Upper lobe of left lung (tissue), 6 donors: ENCODE results near the gene RBBP4. TPM values are rescaled to one million over a fixed set of nuclear protein-coding genes. Genes with fewer than 3 reads are reported as not detected.

Source experiments
- ATAC-seq, 2 donors: fragments of 200-7000 bp; cut with Tn5 transposase; one replicate each; pipeline ENCODE4 v1.9.1; 2022; ENCODE audit warnings: mild to moderate bottlenecking in 2 of 2, moderate library complexity in 2 of 2; ENCODE audit not compliant: low FRiP score in 2 of 2
- DNase-seq, 2 donors: peaks; one replicate each; pipeline ENCODE4 v3.0.0-alpha.2; 2019 to 2020
- H3K27ac ChIP-seq, 4 donors: fragments of 200-600 bp; sonication (generic); one replicate each; pipeline ENCODE4 v1.5.1; 2016 to 2019
- H3K27me3 ChIP-seq, 4 donors: fragments of 200-600 bp; sonication (generic); one replicate each; pipeline ENCODE4 v1.5.1; 2017 to 2019
- H3K36me3 ChIP-seq, 4 donors: fragments of 200-600 bp; sonication (generic); one replicate each; pipeline ENCODE4 v1.5.1; 2016 to 2019
- H3K4me1 ChIP-seq, 4 donors: fragments of 200-600 bp; sonication (generic); one replicate each; pipeline ENCODE4 v1.5.1; 2018 to 2019
- H3K4me3 ChIP-seq, 4 donors: fragments of 200-600 bp; sonication (generic); one replicate each; pipeline ENCODE4 v1.5.1; 2017 to 2019; ENCODE audit warnings: mild to moderate bottlenecking in 2 of 4, moderate library complexity in 1 of 4
- H3K9me3 ChIP-seq, 4 donors: fragments of 200-600 bp; sonication (generic); one replicate each; pipeline ENCODE4 v1.5.1; 2018 to 2019
- EP300 ChIP-seq, 4 donors: sonication (generic); formaldehyde crosslinking; IDR thresholded peaks; one replicate each; pipeline ENCODE4 v1.5.1; 2017; ENCODE audit warnings: antibody characterized with exemption in 4 of 4, control low read depth in 2 of 4
- POLR2A ChIP-seq, 4 donors: fragments of 450-650 bp; IDR thresholded peaks; one replicate each; pipeline ENCODE4 v1.5.1; 2016 to 2017; ENCODE audit warnings: antibody characterized with exemption in 4 of 4, mild to moderate bottlenecking in 2 of 4
- POLR2AphosphoS5 ChIP-seq, 2 donors: sonication (generic); formaldehyde crosslinking; IDR thresholded peaks; one replicate each; pipeline ENCODE4 v1.5.1; 2017; ENCODE audit warnings: antibody characterized with exemption in 2 of 2
- WGBS, 2 donors: methylation state at CpG; one replicate each; pipeline ENCODE4 v1.1.5; 2017 to 2018; 5-methylcytosine and 5-hydroxymethylcytosine counted together
- total RNA-seq, 6 donors: library from RNA; depleted of rRNA in 4 of 6; stranded (reverse); fragments of >200 nt in 4 of 6; gene quantifications; one replicate each; pipeline versions ENCODE4 v1.1.0 to v1.2.1, GENCODE V29; 2016 to 2021
- TF ChIP-seq, protein P1 (sequence below), 6 experiments: fragments of 450-650 bp in 4 of 6; fragments of 200-600 bp in 2 of 6; sonication (generic) in 2 of 6; IDR thresholded peaks; one replicate each; pipeline ENCODE4 v1.5.1; 2016 to 2019; ENCODE audit warnings: antibody characterized with exemption in 6 of 6
- donor health status: DM: no; HTN: no; CAD: no; lungs with moderate emphysema.
- donor health status: DM: no; HTN: yes; CAD: no; lungs with severe emphysema.

Gene RBBP4
- 100 to 1,000 TPM in 5 of 6 donors, 10 to 100 TPM in 1; 72.8 to 161 (median 131) TPM for total RNA-seq

DNA sequence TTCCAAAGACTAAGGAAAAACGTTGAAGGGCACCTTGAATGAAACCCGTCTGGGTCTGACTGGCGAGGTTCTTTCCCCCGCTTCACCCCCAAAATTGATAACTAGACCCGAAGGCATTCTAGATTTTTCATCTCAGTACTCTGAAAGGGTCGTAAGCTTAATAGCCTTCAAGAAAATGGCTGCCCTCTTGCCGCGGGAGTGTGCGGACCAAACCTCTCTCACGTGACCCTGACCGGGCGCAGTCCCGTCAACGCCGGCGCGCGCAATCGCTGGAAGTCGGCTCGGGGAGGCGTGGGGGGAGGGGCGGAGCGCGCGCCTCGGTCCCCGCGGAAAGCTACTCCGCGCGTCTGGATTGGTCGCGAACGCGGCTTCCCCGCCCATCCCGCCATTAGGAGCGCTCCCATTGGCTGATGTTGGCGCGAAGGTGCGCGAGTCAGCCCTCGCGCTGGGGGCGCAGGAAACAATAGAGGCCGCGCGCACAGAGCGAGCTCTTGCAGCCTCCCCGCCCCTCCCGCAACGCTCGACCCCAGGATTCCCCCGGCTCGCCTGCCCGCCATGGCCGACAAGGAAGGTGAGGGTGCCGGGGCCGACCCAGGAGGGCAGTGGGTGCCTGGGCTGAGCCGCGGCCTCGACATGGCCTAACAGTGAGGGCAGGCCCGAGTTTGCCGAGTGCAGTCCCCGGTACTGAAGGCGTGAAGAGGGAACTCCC lies at the start of gene RBBP4:
Gene RBBP4 (plus strand): TSS at position 457 of the 709 bp plus-strand sequence. CDS start 99 bp downstream, at position 556.
- no peaks in the 10 kb centered on the region for H3K27me3 ChIP-seq
- no peak for TF ChIP-seq EP300 (IDR thresholded peaks at IDR 0.05)
- peak in 3 of 4 donors; percentile 78 to 91 (median 80) for TF ChIP-seq POLR2A (IDR thresholded peaks at IDR 0.05)
- TF ChIP-seq POLR2AphosphoS5 (IDR thresholded peaks at IDR 0.05), result peak; percentile 83 to 94
- TF ChIP-seq, protein P1, sequence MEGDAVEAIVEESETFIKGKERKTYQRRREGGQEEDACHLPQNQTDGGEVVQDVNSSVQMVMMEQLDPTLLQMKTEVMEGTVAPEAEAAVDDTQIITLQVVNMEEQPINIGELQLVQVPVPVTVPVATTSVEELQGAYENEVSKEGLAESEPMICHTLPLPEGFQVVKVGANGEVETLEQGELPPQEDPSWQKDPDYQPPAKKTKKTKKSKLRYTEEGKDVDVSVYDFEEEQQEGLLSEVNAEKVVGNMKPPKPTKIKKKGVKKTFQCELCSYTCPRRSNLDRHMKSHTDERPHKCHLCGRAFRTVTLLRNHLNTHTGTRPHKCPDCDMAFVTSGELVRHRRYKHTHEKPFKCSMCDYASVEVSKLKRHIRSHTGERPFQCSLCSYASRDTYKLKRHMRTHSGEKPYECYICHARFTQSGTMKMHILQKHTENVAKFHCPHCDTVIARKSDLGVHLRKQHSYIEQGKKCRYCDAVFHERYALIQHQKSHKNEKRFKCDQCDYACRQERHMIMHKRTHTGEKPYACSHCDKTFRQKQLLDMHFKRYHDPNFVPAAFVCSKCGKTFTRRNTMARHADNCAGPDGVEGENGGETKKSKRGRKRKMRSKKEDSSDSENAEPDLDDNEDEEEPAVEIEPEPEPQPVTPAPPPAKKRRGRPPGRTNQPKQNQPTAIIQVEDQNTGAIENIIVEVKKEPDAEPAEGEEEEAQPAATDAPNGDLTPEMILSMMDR (IDR thresholded peaks at IDR 0.05), result peak in 5 of 6 experiments; percentile 13 to 44 (median 27)
- no peaks in the 10 kb centered on the region for H3K9me3 ChIP-seq
- peak; percentile 98 to 99 for ATAC-seq
- DNase-seq, result peak; percentile 98 to 100
- WGBS, 2 donors, result 0 to 1% methylated on average over 14 to 21 of the region's 67 CpGs
- H3K4me1 ChIP-seq, result peaks cover 32 to 61% (median 50%) of the 10 kb centered on the region in 4 donors
- H3K36me3 ChIP-seq, result peaks cover 0 to 39% (median 10%) of the 10 kb centered on the region in 4 donors
- H3K4me3 ChIP-seq, result peak within 1 kb of the TSS; percentile 64 to 95 (median 70)
- H3K27ac ChIP-seq, result peak within 1 kb of the TSS; percentile 97 to 99 (median 98)

DNA sequence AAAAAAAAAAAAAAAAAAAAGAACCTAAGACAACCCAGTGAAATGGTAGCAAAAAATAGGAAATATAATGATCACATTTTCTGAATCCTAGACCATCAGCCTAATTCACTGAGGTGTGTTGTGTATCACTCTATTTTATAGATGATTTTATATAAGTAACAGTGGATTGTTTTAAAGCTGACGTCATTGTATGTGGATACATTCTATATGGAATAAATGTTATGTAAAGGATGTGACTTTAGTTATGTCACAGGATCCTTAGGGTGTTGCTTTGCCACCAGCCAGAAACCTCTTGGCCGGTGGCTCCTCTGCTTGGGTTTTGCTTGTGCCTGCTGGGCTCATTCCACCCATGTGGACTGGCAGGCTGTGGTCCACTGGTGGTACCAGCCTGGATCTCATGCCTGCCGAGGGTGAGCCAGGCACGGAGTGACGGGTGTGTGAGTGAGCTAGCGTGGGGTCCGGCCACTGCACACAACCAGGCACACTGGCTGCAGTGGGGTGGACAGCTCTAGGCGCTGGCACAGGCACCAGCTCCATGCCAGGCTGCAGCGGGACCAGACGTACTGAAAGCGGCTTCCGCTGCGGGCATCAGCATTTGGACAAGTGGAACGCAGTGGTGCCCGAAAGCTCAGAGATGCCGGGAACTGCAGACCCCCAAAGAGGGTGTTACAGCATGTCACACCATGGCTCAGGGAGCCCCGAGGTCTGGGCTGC lies 45.1 kb upstream of the RBBP4 start:
- ATAC-seq (no peak), DNase-seq (peak in 1 of 2 donors; percentile 61)
- no peaks in the 10 kb centered on the region for H3K27me3 ChIP-seq
- WGBS, 2 donors, result 91 to 98% methylated on average over 17 of the region's 17 CpGs
- no peaks in the 10 kb centered on the region for H3K4me1 ChIP-seq
- peaks cover 0 to 13% (median 3%) of the 10 kb centered on the region in 4 donors for H3K36me3 ChIP-seq
- H3K9me3 ChIP-seq, result no peaks in the 10 kb centered on the region
- no peak for TF ChIP-seq POLR2AphosphoS5 (IDR thresholded peaks at IDR 0.05)
- TF ChIP-seq, protein P1 (IDR thresholded peaks at IDR 0.05), result no peak
- TF ChIP-seq EP300 (IDR thresholded peaks at IDR 0.05), result no peak
- TF ChIP-seq POLR2A (IDR thresholded peaks at IDR 0.05), result no peak
- no peak overlapping the region for H3K27ac ChIP-seq
- H3K4me3 ChIP-seq, result no peak overlapping the region

DNA sequence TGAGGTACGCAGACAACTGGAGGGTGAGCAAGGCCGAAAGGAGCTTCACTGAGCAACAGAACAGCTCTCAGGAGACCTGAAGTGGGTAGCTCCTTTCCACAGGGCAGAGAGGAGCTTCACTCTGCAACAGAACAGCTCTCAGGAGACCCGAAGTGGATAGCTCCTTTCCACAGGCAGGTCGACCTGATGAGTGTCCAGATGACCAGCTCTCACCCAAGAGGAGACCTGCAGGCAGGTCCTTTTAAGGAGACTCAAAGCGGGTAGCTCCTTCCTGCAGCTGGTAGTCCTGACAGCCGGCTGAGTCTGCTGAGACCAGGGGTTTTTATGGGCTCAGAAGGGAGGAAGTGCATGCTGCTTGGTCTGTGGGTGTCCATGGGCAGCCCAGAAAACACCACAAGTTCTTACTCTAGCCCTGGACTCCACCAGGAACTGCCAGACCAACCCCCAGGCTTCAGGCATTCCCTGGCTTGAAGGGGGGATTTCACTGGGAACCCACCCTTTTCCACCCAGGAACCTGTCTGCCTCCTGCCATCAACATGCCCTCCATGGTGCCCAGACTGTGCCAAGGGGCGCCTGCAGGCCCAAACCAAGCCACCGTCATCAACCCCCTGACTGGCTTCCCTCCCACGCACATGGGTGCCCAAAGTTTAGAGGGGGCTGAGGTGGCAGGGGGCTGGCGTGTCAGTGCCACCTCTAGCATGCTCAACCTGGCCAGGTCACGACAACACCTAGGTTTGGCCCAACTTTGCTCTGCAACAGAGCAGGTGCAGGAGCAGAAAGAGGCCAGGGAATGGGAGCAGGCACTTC lies 44.2 kb upstream of the RBBP4 start:
- no peak overlapping the region for H3K4me3 ChIP-seq
- H3K27me3 ChIP-seq, result no peaks in the 10 kb centered on the region
- DNase-seq, result peak in 1 of 2 donors; percentile 43
- no peaks in the 10 kb centered on the region for H3K9me3 ChIP-seq
- peaks cover 0 to 4% (median 1%) of the 10 kb centered on the region in 4 donors for H3K4me1 ChIP-seq
- no peak for TF ChIP-seq EP300 (IDR thresholded peaks at IDR 0.05)
- no peak for TF ChIP-seq POLR2A (IDR thresholded peaks at IDR 0.05)
- no peak for TF ChIP-seq POLR2AphosphoS5 (IDR thresholded peaks at IDR 0.05)
- TF ChIP-seq, protein P1 (IDR thresholded peaks at IDR 0.05), result no peak
- H3K36me3 ChIP-seq, result peaks cover 0 to 9% (median 3%) of the 10 kb centered on the region in 4 donors
- ATAC-seq, result peak in 1 of 2 donors; percentile 15
- H3K27ac ChIP-seq, result no peak overlapping the region
- WGBS, 2 donors, result 84 to 94% methylated on average over 7 to 11 of the region's 11 CpGs

DNA sequence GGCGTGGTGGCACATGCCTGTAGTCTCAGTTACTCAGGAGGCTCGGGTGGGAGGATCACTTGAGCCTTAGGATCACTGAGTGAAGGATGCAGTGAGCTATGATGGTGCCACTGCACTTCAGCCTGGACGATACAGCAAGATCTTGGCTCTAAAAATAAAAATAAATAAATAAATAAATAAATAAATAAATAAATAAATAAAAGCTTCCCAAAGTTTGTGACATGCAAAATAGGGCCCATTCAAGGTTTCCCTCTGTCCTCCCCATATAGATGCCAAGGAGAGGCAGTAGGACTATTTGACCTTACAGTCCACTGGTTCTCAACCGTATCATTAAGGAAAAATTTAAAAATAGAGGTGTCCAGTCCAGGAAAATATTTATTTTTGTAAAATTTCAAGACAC lies 41.8 kb upstream of the RBBP4 start:
- WGBS, 2 donors, result 86 to 87% methylated on average over 4 of the region's 4 CpGs
- no peaks in the 10 kb centered on the region for H3K9me3 ChIP-seq
- H3K27me3 ChIP-seq, result no peaks in the 10 kb centered on the region
- ATAC-seq (no peak), DNase-seq (no peak)
- H3K4me1 ChIP-seq, result peaks cover 4 to 10% (median 7%) of the 10 kb centered on the region in 4 donors
- H3K4me3 ChIP-seq, result no peak overlapping the region
- H3K36me3 ChIP-seq, result peaks cover 0 to 8% (median 3%) of the 10 kb centered on the region in 4 donors
- TF ChIP-seq, protein P1 (IDR thresholded peaks at IDR 0.05), result no peak
- no peak for TF ChIP-seq POLR2AphosphoS5 (IDR thresholded peaks at IDR 0.05)
- TF ChIP-seq EP300 (IDR thresholded peaks at IDR 0.05), result no peak
- no peak for TF ChIP-seq POLR2A (IDR thresholded peaks at IDR 0.05)
- no peak overlapping the region for H3K27ac ChIP-seq
